BLaER1 treated with 17β-estradiol and CSF1 and Interleukin-3, amounts not matched to agents 10 nM and 100 nM (cell line): Measurements from ENCODE around the gene TIGIT.

Source experiments
- H3K27ac ChIP-seq, 11 experiments: shearing (Covaris generic); formaldehyde crosslinking; 2 replicates each; pipeline ENCODE4 v1.8.1; 2022
- H3K27me3 ChIP-seq, 11 experiments: shearing (Covaris generic); formaldehyde crosslinking; 2 replicates each; pipeline ENCODE4 v1.8.1; 2022
- H3K36me3 ChIP-seq, 11 experiments: shearing (Covaris generic); formaldehyde crosslinking; 2 replicates each; pipeline ENCODE4 v1.8.1; 2022
- H3K4me1 ChIP-seq, 10 experiments: shearing (Covaris generic); formaldehyde crosslinking; 2 replicates each; pipeline ENCODE4 v1.8.1; 2022
- H3K4me2 ChIP-seq, 11 experiments: shearing (Covaris generic); formaldehyde crosslinking; 2 replicates each; pipeline ENCODE4 v1.8.1; 2022
- H3K4me3 ChIP-seq, 10 experiments: shearing (Covaris generic); formaldehyde crosslinking; 2 replicates each; pipeline ENCODE4 v1.8.1; 2022
- H3K9ac ChIP-seq, 11 experiments: shearing (Covaris generic); formaldehyde crosslinking; 2 replicates each; pipeline ENCODE4 v1.8.1; 2022
- H3K9me3 ChIP-seq, 11 experiments: shearing (Covaris generic); formaldehyde crosslinking; replicated peaks in 1 of 11; 2 replicates each; pipeline ENCODE4 v1.8.1; 2022
- H4K20me1 ChIP-seq, 11 experiments: shearing (Covaris generic); formaldehyde crosslinking; 2 replicates each; pipeline ENCODE4 v1.8.1; 2022
- Cebpa-rat ChIP-seq, 11 experiments: shearing (Covaris generic); IDR thresholded peaks; 2 replicates each; pipeline ENCODE4 v1.8.1; 2022

Gene TIGIT

GRCh38 chr3:114356525-114356924 is 62.7 kb downstream of the TIGIT start:
- H3K4me2 ChIP-seq: no peak overlapping the region

More at GRCh38 chr3:114356525-114356924, 62.7 kb downstream of the TIGIT start:
- no peak overlapping the region for H3K27ac ChIP-seq
- no peaks in the 10 kb centered on the region for H3K27me3 ChIP-seq
- H3K4me1 ChIP-seq: no peaks in the 10 kb centered on the region
- TF ChIP-seq Cebpa-rat (IDR thresholded peaks at IDR 0.05): no peak
- H3K36me3 ChIP-seq: peaks cover 0 to 4% (median under 1%) of the 10 kb centered on the region in 11 experiments; a peak in 7 of 22 replicates
- no peak overlapping the region for H3K4me3 ChIP-seq
- no peaks in the 10 kb centered on the region for H4K20me1 ChIP-seq
- H3K9ac ChIP-seq: no peak overlapping the region
- peaks cover 0 to 5% (median 2%) of the 10 kb centered on the region in 11 experiments; a peak in 8 of 22 replicates for H3K9me3 ChIP-seq
